Measurements from ENCODE around the gene SLC35F3.

GRCh38 chr1:234239515-234239914 is 335.0 kb downstream of the SLC35F3 start:
- TF ChIP-seq CTCF (conservative IDR thresholded peaks at IDR 0.05; ENCODE audit: low read depth, low read length): no peak
- no peak for TF ChIP-seq EZH2 (IDR thresholded peaks at IDR 0.05; ENCODE audit: borderline replicate concordance, low read depth, low read length, poor library complexity, severe bottlenecking)
